AG09319 (cell line): Measurements from ENCODE around the gene PPDPF.

Experiments used
- DNase-seq: peaks from one replicate; pipeline ENCODE4 v3.0.0-alpha.2; 2010; ENCODE audit warnings: low read depth; ENCODE audit errors: extremely low read depth
- TF ChIP-seq, protein P1 (sequence below): IDR thresholded peaks from 2 replicates; pipeline ENCODE4 v1.5.1; 2011; ENCODE audit warnings: low read depth, mild to moderate bottlenecking, inconsistent platforms, low read length, moderate library complexity

Gene PPDPF

GRCh38 chr20:63533871-63534393, 13.4 kb downstream of the PPDPF start:
- TF ChIP-seq, protein P1, sequence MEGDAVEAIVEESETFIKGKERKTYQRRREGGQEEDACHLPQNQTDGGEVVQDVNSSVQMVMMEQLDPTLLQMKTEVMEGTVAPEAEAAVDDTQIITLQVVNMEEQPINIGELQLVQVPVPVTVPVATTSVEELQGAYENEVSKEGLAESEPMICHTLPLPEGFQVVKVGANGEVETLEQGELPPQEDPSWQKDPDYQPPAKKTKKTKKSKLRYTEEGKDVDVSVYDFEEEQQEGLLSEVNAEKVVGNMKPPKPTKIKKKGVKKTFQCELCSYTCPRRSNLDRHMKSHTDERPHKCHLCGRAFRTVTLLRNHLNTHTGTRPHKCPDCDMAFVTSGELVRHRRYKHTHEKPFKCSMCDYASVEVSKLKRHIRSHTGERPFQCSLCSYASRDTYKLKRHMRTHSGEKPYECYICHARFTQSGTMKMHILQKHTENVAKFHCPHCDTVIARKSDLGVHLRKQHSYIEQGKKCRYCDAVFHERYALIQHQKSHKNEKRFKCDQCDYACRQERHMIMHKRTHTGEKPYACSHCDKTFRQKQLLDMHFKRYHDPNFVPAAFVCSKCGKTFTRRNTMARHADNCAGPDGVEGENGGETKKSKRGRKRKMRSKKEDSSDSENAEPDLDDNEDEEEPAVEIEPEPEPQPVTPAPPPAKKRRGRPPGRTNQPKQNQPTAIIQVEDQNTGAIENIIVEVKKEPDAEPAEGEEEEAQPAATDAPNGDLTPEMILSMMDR: no peak
- no peak for DNase-seq

DNA sequence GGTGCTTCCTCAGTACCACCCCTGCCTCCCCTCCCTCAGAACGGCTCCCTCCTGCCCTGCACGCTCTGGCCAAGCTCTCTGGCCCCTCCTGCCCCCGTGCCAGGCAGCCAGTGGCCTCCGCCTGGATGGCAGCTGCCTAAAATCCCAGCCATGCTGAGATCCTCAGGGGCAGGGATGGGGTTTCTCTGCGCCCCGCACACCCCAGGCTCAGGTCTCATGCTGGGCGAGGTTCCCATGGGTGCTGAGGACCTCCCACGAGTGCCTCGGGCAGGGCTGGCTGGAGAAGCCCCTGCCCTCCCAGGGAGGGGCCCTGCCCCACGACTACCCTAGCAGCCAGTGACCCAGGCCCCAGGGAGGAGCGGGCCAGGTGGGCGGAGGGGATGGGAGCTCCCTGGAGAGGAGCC, 13.9 kb downstream of the PPDPF start:
- TF ChIP-seq, protein P1: no peak
- no peak for DNase-seq

- no peak for DNase-seq
- TF ChIP-seq, protein P1: no peak
Measured at GRCh38 chr20:63534831-63535651, 14.5 kb downstream of the PPDPF start.

- no peak for DNase-seq
- TF ChIP-seq, protein P1: no peak
Measured at GRCh38 chr20:63536241-63536977, 15.8 kb downstream of the PPDPF start.

DNA sequence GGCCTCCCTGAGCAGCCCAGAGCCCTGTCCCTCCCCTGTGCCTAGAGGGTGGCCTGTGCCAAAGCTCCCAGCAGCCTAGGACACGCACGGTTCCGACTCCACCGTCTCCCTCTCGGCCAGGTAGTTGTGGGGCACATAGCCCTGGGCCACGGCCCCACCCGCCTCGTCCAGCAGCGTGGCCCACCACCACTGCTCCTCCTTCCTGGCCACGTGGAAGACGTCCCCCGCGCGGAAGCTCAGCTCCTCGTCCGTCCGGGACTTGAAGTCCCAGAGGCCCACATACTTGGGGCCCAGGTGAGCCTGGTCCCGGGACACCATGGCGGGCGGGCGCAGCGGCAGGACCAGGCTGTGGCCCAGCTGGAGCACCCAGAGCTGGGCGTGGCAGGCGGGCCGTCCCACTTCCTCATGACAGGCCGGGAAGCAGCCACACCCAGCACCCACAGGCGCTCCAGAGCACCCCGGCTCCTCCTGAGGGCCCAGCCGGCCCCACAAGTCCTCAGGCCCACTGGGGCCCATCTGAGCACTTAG, 16.5 kb downstream of the PPDPF start, which contains the start of gene PTK6:
Gene PTK6 (minus strand): TSS at position 380 of the 528 bp plus-strand sequence. CDS start 62 bp downstream, at position 318.
- TF ChIP-seq, protein P1: no peak
- no peak for DNase-seq

GRCh38 chr20:63537525-63538203, 17.1 kb downstream of the PPDPF start:
- TF ChIP-seq, protein P1: peak; percentile 90

More at GRCh38 chr20:63537525-63538203, 17.1 kb downstream of the PPDPF start:
- DNase-seq: peak; percentile 85
